Gastrocnemius medialis (tissue), 4 donors: ENCODE results near the gene PAPSS2.

Source experiments
- CTCF ChIP-seq, 5 experiments: fragments of 450-650 bp in 3 of 5; fragments of 200-600 bp in 2 of 5; sonication (generic) in 2 of 5; IDR thresholded peaks in 4 of 5; conservative IDR thresholded peaks in 1 of 5; 1 replicate in 4 of 5; 2 replicates in 1 of 5; pipeline ENCODE4 v1.5.1; 2016 to 2019; ENCODE audit warnings: antibody characterized with exemption in 5 of 5, mild to moderate bottlenecking in 3 of 5, moderate library complexity in 3 of 5
- POLR2A ChIP-seq, 2 donors: fragments of 450-650 bp; IDR thresholded peaks; one replicate each; pipeline ENCODE4 v1.6.1; 2017; ENCODE audit warnings: antibody characterized with exemption in 2 of 2, mild to moderate bottlenecking in 2 of 2, moderate library complexity in 2 of 2

- no peak for TF ChIP-seq CTCF (IDR thresholded peaks at IDR 0.05 in 4 of 5, conservative IDR thresholded peaks at IDR 0.05 in 1 of 5)
- TF ChIP-seq POLR2A (IDR thresholded peaks at IDR 0.05), result no peak
These were observed 24.4 kb downstream of the PAPSS2 start for GRCh38 chr10:87684001-87684638.
